ENCODE data around the gene ACAA1.
"Not testable (repeated sequence)": the region's sequence is repeated elsewhere in the genome, so short reads cannot be mapped to it uniquely, and the experiment has no call there.

The ACAA1 gene

GRCh38 chr3:38134517-38135143, 2.3 kb downstream of the ACAA1 start:
- DNase-seq: not testable (repeated sequence)

- no peak for DNase-seq
Measured at GRCh38 chr3:38133557-38134405, 3.1 kb downstream of the ACAA1 start.

DNA sequence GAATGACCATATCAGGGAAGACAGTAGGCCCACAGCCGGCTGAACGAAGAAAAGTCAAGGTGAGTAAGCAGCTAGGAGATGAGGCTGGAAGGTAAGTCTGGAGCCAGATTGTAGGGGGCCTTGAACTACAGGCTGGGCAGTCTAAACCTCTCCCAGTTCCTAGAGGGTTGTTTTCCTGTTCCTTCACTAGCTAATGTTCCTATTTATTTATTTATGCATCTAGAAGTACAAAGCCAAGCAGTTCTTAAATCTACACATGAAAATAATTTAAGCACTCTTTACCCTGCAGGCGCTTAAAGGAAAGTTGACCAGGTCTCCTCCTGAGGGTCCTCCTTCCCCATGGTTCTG, 3.7 kb downstream of the ACAA1 start:
- no peak for DNase-seq

GRCh38 chr3:38131621-38132369, 5.1 kb downstream of the ACAA1 start:
- DNase-seq: no peak

GRCh38 chr3:38130631-38131065, 6.3 kb downstream of the ACAA1 start:
- no peak for DNase-seq

GRCh38 chr3:38129058-38129457, 7.9 kb downstream of the ACAA1 start:
- no peak for DNase-seq

DNA sequence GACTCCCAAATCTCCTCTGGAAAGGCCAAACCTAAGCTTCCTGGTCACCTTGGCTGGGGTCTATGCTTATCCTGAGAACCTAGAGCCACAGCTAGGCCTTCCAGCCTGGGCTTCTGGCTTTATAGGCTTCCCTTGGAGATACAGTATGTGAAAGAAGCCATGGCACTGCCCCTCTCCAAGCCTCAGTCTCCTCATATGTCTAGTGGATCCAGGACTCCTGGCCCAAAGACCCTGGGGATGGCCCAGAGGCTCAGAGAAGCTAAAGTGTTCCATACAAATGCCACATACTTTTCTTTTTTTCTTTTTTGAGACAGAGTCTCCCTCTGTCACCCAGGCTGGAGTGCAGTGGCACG, 8.6 kb downstream of the ACAA1 start:
- no peak for DNase-seq

GRCh38 chr3:38127611-38128302, 9.2 kb downstream of the ACAA1 start:
- no peak for DNase-seq

GRCh38 chr3:38126121-38126892, 10.6 kb downstream of the ACAA1 start:
- DNase-seq: no peak

GRCh38 chr3:38125305-38126120, 11.4 kb downstream of the ACAA1 start:
- DNase-seq: no peak

DNA sequence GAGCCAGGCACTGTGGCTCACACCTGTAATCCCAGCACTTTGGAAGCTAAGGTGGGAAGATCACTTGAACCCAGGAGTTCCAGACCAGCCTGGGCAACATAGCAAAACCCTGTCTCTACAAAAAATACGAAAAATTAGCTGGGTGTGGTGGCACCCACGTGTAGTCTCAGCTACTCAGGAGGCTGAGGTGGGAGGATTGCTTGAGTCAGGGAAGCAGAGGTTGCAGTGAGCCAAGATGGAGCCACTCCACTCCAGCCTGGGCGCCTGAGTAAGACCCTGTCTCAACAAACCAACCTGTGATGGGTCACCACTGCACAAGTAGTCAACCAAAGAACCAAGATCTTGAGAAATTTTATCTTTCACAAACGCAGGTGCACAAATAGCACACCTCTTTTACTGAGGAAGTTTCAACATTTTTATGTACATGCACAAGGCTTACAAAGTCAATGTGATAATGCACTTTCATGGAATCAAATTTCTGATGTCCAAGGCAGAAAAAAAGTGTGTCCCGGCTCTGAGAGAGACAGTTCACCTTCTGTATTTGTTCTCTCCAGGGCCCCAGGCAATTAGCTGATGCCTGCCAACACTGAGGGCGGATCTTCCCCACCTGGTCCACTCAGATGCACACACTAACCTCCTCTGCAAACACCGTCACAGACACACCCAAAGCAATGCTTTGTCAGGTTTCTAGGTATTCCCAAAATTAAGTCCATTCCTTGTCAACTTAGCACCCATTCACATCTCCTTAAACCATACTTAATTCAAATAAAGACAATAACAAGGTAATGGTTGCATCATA, 12.4 kb downstream of the ACAA1 start:
- no peak for DNase-seq

- no peak for DNase-seq
Measured at GRCh38 chr3:38122712-38123290, 14.1 kb downstream of the ACAA1 start.

DNA sequence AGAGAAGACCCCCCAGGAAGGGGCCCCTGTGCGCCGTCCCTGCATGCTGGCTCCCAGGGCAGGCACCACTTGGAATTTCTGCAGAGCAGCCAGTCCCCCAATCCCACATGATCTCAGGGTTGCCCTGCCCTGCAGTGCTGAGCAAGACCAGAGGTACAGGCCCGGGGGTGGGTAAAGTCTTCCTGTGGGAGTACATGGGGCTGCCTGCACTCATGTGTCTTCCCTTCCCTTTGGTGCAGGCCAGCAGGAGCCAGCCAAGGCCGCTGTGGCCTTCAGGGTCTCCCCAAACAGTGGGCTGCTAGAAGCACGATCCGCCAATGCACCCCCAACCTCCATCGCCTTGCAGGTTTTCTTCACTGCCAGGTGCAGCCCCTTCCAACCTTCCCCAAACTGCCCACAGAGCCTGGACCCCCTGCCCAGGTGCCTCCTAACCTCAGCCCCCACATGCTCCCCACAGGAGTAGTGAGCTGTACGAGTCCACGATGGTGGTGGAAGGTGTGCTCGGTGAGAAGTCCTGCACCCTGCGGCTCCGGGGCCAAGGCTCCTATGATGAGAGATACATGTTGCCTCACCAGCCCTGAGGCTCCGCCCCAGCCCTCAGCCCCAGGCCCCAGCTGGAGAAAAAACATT, 15.0 kb downstream of the ACAA1 start:
- no peak for DNase-seq

DNA sequence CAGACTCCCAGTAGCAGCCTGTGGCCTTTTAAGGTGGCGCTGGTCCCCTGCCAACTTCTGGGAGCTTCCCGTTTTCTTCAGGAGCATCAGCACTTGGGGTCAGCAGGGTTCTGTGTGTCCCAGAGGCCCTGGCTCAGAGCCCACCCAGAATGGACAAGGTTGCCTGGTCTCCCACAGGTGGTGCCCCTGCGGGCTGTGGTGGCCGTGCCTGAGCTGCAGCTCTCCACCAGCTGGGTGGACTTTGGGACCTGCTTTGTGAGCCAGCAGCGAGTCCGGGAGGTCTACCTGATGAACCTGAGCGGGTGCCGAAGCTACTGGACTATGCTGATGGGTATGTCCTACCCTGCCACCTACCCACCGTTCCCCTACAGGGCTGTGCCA, 15.5 kb downstream of the ACAA1 start:
- peak in 1 of 14 donors; percentile 11 for DNase-seq

- no peak for DNase-seq
Measured at GRCh38 chr3:38120693-38121450, 16.1 kb downstream of the ACAA1 start.

DNA sequence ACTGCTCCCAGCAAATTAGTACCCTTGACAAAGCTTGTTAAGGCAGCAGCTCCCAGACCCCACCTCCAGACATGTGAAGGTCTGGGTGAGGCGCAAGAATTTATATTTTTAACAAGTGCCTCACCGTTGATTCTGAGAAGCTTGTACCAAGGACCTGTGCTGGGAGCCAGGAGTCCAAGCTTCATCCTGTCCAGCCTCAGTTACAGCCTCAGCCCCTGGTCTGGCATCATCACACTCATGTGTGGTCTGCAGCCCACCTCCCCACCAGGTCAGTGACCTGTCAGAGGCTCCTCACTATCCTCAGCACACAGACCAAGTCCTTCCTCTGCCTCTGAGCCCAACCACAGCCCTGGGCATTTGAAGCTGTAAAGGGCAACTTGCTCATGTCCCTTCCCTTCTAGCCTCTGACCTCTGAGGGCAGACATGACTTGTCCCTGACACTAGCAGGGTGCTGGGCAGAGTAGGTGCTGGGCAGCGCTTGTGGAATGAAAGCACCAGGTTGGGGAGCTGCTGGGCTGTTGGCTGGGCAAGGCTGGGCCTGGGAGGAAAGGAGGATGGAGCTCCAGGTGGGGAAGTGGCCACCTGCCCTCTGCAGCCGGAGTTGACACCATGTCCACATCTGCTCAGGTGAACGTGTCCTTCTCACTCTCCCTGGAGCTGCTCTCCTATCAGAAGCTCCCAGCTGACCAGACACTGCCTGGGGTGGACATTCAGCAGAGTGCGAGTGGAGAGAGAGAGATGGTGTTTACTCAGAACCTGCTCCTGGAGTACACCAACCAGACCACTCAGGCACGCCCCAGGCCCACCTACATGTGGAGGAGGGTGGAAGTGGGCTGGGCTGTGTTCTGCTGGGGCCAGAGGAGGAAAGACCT, 16.9 kb downstream of the ACAA1 start:
- no peak for DNase-seq

DNA sequence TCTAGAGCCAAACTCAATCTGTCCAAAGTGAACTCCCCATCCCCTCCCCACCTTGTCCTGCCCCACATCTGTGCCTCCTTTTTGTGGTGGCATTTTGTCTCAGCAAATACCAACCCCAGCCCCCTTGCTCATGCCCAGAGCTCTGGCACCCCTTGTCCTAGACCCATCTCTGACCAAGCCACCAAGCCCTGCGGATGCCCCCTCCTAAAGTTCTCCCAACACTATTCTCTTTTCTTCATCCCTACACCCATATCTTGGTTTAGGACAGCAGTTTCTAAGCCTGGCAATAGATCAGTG, 17.7 kb downstream of the ACAA1 start:
- DNase-seq: no peak
